ENCODE results near the gene MBNL2. TPM values are rescaled to one million over a fixed set of nuclear protein-coding genes. Genes with fewer than 3 reads are reported as not detected.

MBNL2 gene
- total RNA-seq, 1 donor = 21.8 TPM

- no peak for DNase-seq (ENCODE audit: low read depth in 2 of 3, low spot score in 2 of 3)
Measured at GRCh38 chr13:97319113-97319720, 97.1 kb downstream of the MBNL2 start.

GRCh38 chr13:97321101-97321500, 99.0 kb downstream of the MBNL2 start:
- DNase-seq (ENCODE audit: low read depth in 2 of 3, low spot score in 2 of 3) = no peak

GRCh38 chr13:97321616-97322321, 99.6 kb downstream of the MBNL2 start:
- DNase-seq (ENCODE audit: low read depth in 2 of 3, low spot score in 2 of 3) = no peak

GRCh38 chr13:97322740-97323342, 100.7 kb downstream of the MBNL2 start:
- DNase-seq (ENCODE audit: low read depth in 2 of 3, low spot score in 2 of 3) = no peak

GRCh38 chr13:97324115-97324514, 102.0 kb downstream of the MBNL2 start:
- DNase-seq (ENCODE audit: low read depth in 2 of 3, low spot score in 2 of 3) = no peak

- no peak for DNase-seq (ENCODE audit: low read depth in 2 of 3, low spot score in 2 of 3)
Measured at GRCh38 chr13:97325738-97326137, 103.6 kb downstream of the MBNL2 start.

- DNase-seq (ENCODE audit: low read depth in 2 of 3, low spot score in 2 of 3) = no peak
Measured at GRCh38 chr13:97327086-97327485, 105.0 kb downstream of the MBNL2 start.

GRCh38 chr13:97327506-97328221, 105.5 kb downstream of the MBNL2 start:
- DNase-seq (ENCODE audit: low read depth in 2 of 3, low spot score in 2 of 3) = peak in 2 of 3 donors; percentile 37 to 52

- no peak for DNase-seq (ENCODE audit: low read depth in 2 of 3, low spot score in 2 of 3)
Measured at GRCh38 chr13:97328222-97328790, 106.2 kb downstream of the MBNL2 start.

- DNase-seq (ENCODE audit: low read depth in 2 of 3, low spot score in 2 of 3) = peak in 1 of 3 donors; percentile 20
Measured at GRCh38 chr13:97329331-97329730, 107.2 kb downstream of the MBNL2 start.

- no peak for DNase-seq (ENCODE audit: low read depth in 2 of 3, low spot score in 2 of 3)
Measured at GRCh38 chr13:97330448-97330847, 108.3 kb downstream of the MBNL2 start.

- DNase-seq (ENCODE audit: low read depth in 2 of 3, low spot score in 2 of 3) = no peak
Measured at GRCh38 chr13:97332742-97333141, 110.6 kb downstream of the MBNL2 start.

- no peak for DNase-seq (ENCODE audit: low read depth in 2 of 3, low spot score in 2 of 3)
Measured at GRCh38 chr13:97333983-97334382, 111.8 kb downstream of the MBNL2 start.

GRCh38 chr13:97334690-97335089, 112.6 kb downstream of the MBNL2 start:
- no peak for DNase-seq (ENCODE audit: low read depth in 2 of 3, low spot score in 2 of 3)

GRCh38 chr13:97335488-97336134, 113.5 kb downstream of the MBNL2 start:
- DNase-seq (ENCODE audit: low read depth in 2 of 3, low spot score in 2 of 3) = no peak

GRCh38 chr13:97337985-97338499, 115.9 kb downstream of the MBNL2 start:
- no peak for DNase-seq (ENCODE audit: low read depth in 2 of 3, low spot score in 2 of 3)

GRCh38 chr13:97338571-97338970, 116.4 kb downstream of the MBNL2 start:
- DNase-seq (ENCODE audit: low read depth in 2 of 3, low spot score in 2 of 3) = no peak

GRCh38 chr13:97339019-97339987, 117.2 kb downstream of the MBNL2 start:
- DNase-seq (ENCODE audit: low read depth in 2 of 3, low spot score in 2 of 3) = peak in 1 of 3 donors; percentile 28
